Activated CD8-positive, alpha-beta memory T cell treated with anti-CD3 and anti-CD28 coated beads, Interleukin-2, amount 50 U/mL, for 4 hours (primary cell): ENCODE measurements around the gene BCL6B.
A peak's percentile ranks its signal among the peaks of the same experiment; 100 is the strongest.
"Not testable (repeated sequence)": the region's sequence is repeated elsewhere in the genome, so short reads cannot be mapped to it uniquely, and the experiment has no call there.

Experiments
- DNase-seq: peaks from one replicate; pipeline ENCODE4 v3.0.0-alpha.2; 2020

BCL6B gene

DNA sequence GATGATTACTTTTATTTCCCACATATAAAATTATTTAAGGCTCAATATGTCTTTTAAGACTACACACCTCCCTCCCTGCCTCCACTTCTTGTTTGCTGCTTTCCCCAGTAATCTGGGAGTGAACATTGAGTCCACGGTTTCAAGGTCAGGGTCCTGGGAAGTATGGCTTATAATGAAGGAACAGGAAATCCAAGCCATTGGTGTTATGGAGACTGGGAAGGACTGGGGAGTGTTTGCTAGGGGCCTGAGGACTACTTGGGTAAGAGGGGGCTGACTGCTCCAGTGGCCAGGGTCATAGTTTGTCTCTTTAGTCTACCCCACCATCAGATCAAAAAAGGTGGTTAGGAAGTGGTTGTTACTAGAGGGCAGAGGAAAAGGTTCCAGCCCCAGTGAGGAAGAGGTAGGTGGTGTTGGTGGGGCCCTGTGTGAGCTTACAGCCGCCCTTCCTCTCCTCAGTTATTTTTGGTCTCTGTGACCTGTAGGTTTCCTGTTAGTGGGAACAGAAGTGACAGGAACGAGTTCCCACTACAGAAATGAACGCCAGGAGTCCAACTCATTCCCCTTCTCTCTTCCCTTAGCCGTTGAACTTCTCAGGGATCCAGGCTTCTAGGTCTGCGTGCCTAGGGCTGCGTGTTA is 12.2 kb downstream of the BCL6B start:
- peak; percentile 42 for DNase-seq

DNA sequence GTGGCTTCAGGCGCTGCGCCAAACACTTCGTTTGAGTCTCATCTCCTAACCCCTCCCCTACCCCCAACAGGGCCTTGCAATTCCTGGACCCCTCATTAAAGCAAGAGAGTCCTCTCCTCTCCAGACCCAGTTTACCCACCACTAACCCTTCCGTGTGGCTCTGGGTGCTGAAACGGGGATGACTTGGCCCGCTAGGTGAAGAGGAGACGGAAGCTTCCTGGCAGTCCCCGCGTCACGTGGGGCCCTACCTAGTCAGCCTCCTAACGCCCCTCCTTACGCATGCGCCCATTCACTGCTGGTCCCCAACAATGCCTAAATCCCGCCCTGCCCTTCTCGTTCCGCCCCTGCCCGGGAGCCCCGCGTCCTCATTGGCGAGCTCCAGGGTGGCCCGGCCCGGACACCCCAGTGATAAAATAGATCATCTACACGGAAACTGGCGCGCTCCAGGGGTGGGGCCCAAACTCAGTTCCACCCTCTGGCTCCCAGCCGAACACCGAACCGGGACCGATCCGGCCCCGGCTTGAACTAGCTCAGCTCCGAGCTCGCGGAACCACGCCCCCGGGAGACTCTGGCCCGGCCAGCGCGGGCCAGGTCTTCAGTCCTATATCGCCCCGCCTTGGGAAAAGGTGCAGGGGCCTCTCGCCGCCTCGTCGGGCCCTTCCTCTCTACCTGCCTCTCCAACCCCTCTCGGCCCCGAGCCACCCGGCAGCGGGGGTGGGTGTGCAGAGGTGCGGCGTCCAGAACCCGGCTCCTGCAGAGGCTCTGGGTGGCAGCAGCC is 12.9 kb downstream of the BCL6B start, which contains the start of gene SLC16A13:
Gene SLC16A13 (plus strand): TSS at position 425 of the 778 bp plus-strand sequence. CDS start 368 bp downstream, outside the sequence.
- peak; percentile 97 for DNase-seq

GRCh38 chr17:7038025-7038862 is 15.4 kb downstream of the BCL6B start:
- no peak for DNase-seq

GRCh38 chr17:7039832-7040231 is 17.0 kb downstream of the BCL6B start:
- no peak for DNase-seq

DNA sequence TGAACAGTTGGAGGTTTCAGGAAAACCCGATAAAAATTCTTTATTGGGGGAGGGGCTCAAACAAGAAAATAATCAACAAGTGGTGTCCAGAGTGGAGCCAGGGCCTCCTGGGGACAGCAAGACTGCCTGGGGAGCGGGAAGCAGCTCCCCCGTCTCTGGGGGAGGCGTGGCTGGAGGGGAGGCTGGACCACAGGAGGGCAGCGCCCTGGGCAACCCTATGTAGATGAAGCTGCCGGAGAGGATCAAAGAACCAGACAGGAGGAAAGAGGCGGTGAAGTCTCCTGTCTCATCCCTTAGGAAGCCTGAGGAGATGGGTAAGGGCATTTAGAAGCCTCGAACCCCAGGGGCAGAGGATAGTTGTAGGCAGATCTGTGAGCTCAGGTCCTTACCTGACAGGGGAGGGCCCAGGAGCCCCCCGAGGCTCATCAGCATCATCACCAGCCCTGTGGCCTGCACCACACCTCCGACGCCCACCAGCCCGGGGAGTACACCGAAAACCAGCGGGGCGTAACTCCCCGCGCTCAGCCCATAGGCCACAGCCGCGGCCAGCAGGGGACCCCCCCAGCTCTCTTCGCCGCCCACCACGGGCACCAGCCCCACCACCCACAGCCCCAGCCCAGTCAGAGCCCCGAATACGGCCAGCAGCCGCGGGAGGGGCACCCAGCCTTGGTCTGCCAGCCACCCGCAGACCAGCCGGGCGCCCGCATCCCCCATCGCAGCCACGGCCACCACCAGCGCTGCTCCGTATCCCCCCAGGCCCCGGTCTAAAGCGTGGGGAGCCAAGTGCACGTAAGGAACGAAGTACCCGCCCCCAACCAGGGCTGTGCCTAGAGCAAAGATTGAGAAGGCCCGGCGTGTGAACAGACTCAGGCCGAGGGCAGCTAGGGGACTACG is 19.0 kb downstream of the BCL6B start:
- peak; percentile 48 for DNase-seq

DNA sequence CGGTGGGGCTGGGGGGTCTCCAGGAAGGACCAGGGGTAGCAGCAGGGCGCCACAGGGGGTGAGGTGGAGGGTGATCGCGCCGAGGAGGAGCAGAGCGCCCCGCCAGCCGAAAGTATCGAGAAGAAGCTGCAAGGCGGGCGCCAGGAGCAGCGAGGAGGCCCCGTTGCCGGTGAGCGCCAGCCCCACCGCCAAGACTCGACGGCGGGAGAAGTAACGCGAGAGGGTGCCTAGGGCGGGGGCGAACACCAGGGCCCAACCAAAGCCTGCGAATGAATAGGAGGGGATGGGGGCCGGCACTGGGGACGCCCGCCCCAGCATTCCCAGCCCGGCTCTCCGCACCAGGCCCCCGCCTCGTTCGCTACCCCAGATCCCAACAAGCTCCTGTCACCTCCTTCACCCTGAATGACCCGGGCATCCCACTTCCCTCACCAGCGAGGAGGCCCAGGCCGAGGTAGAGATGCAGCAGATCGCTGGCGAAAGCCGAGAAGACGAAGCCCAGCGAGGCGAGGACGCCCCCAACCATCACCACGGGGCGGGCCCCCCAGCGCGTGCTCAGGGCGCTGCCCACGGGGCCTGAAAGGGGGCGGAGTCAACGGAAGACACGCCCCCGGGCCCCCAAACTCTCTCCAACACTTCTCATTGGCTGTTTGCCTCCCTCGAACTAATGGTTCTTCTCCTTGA is 19.8 kb downstream of the BCL6B start:
- peak; percentile 56 for DNase-seq

GRCh38 chr17:7043182-7043496 is 20.3 kb downstream of the BCL6B start:
- DNase-seq = no peak

DNA sequence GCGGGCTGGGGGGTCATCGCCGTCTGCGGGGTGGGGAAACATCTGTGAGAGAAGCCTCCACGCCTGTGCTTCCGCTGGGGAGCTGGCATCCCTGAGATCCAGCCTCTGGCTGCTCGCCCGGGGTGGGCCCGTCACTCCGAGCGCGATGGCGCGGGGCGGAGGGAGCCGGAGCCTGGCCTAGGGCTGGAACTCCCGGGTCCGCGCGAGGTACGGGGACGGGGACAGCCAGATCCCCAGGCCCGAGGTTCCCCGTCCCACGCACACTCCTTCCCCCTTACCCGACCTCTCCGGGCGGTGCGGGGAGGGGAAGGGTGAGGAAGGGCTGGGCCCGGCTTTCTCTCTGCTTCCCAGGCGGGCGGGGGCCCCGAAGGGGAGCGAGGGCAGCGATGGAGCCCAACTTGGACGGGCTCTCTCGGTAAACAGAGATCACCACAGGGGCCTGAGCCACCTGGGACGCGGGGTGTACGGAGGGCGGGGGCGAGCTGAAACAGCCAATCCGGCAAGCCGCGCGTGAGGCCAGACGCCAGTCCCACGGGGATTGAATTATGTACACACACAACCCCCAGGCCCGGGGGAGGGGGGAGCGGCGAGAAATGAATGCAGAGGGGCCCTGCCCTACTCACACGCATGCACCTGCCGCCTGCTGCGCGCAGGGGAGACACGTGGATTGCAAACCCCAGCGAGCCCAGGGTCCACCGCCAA is 20.8 kb downstream of the BCL6B start, which contains the start of gene SLC16A11:
Gene SLC16A11 (minus strand): TSS at position 596 of the 702 bp plus-strand sequence. CDS start 579 bp downstream, at position 17.
- DNase-seq = peak; percentile 31

- peak; percentile 44 for DNase-seq
Observed at GRCh38 chr17:7045492-7046126, 22.8 kb downstream of the BCL6B start.

DNA sequence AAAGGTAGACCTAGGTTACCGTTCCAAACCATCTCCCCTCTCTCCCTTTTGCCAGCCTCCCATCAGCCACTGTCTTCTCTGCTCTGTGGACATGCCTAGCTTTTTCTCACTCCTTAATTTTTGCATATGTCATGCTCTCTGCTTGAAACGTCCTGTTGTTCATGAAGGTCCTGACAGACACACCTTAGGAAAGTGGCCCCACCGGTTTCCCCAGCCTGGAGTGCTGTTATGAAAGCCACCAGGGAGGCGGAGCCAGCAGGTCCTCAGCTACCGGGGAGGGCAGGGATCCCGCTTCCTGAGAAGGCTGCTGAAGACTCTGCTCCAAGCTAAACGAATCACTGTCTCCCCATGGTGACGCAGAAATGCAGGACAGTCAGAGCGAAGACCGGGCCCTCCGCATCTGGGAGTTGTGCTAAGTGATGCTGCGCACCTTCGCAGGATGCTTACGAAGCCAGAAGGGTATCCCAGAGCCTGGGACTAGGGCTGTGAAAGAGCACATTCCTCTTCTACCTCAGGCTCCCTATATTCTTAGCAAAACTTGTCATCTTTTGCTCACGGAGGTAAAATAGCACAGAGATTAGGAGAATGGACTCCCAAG is 23.4 kb downstream of the BCL6B start:
- DNase-seq = no peak

- DNase-seq = peak; percentile 59
Observed at GRCh38 chr17:7046725-7047397, 24.0 kb downstream of the BCL6B start.

- DNase-seq = no peak
Observed at GRCh38 chr17:7047566-7047965, 24.7 kb downstream of the BCL6B start.

DNA sequence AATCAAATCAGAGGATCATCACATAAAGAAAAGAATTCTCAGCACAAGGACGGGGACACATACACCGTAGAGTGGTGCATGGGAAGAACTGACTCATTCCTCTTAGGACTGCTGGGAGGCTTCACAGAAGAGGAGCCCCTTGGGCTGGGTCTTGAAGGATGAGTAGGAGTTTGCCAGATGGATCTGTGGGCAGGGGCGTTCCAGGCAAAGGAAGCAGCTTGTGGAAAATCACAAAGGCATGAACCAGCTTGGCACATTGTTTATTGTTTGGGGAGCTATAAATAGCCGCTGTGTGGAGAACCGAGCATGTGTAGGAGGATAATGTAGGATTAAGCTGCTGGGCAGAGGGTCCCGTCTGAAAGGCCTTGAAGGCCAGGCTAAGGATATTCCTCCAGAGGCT is 26.1 kb downstream of the BCL6B start:
- no peak for DNase-seq

DNA sequence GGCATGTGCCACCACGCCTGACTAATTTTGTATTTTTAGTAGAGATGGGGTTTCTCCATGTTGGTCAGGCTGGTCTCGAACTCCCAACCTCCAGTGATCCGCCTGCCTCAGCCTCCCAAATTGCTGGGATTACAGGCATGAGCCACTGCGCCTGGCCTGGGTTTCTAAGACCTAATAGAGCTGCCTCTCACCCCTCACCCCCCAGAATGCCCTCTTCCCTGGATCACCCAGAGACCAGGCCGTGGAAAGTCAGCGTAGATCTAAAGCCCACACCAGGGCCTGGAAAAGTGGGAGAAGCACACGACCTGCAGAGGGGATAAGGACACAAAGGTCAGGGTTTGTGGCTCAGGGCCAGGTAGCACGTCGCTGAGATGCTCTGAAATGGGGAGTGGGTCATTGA is 27.7 kb downstream of the BCL6B start:
- DNase-seq = not testable (repeated sequence)

- DNase-seq = no peak
Observed at GRCh38 chr17:7056386-7056785, 33.5 kb downstream of the BCL6B start.

- DNase-seq = no peak
Observed at GRCh38 chr17:7058831-7059447, 36.1 kb downstream of the BCL6B start.

DNA sequence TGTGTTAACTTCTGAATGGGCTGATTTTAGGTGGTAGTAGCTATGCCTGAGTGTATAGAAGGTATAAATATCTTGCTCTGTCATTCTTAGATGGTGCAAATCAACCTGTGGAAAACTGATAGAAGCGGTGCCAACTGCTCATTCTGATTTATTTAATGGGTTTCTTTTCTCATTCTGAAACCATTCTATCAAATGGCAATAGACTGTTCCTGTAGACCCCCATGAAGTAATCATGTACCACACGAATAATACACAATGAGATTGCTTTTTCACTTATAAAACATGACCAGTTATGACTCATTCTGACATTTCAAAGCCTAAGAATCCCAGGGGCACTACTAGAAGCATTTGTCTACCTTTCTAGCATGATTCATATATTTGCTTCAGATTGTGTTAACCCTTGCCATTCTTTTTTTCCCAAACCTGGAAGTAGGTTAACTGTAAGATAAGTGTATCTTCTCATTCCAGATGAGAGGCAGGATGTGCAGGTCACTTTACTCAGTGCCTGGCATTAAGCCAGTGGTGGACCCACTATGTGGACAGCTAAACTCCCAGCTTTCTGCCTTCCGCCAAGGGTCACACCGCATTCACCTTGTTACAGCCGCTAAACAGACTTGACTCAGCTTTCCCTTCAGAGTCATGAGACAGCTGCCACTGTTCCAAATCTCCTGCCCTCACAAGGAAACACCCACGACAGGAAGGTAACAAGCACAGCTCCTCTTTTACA is 37.5 kb downstream of the BCL6B start:
- DNase-seq = no peak

- DNase-seq = no peak
Observed at GRCh38 chr17:7063518-7064094, 40.8 kb downstream of the BCL6B start.
